GM21717 (cell line): ENCODE measurements around the gene BLM.

Source experiments
- ATAC-seq: cut with Tn5 transposase; IDR thresholded peaks from one replicate; pipeline ENCODE4 v1.9.1; 2021; ENCODE audit warnings: mild to moderate bottlenecking, moderate library complexity; ENCODE audit not compliant: unreplicated experiment

Gene BLM

GRCh38 chr15:90691369-90691768 lies 25.8 kb upstream of the BLM start:
- ATAC-seq: no peak

- ATAC-seq: peak; percentile 47
These were observed 25.0 kb upstream of the BLM start for GRCh38 chr15:90691982-90692773.

GRCh38 chr15:90694987-90695386 lies 22.2 kb upstream of the BLM start:
- no peak for ATAC-seq

GRCh38 chr15:90697175-90697574 lies 20.0 kb upstream of the BLM start:
- ATAC-seq: no peak

- ATAC-seq: no peak
These were observed 18.5 kb upstream of the BLM start for GRCh38 chr15:90698629-90699028.

- no peak for ATAC-seq
These were observed 16.1 kb upstream of the BLM start for GRCh38 chr15:90701048-90701447.

GRCh38 chr15:90701880-90702630 lies 15.1 kb upstream of the BLM start:
- no peak for ATAC-seq

GRCh38 chr15:90703455-90703854 lies 13.7 kb upstream of the BLM start:
- no peak for ATAC-seq

- ATAC-seq: no peak
These were observed 11.9 kb upstream of the BLM start for GRCh38 chr15:90705212-90705611.

GRCh38 chr15:90706394-90707327 lies 10.5 kb upstream of the BLM start:
- ATAC-seq: no peak

GRCh38 chr15:90707489-90707888 lies 9.7 kb upstream of the BLM start:
- no peak for ATAC-seq

GRCh38 chr15:90708516-90708915 lies 8.6 kb upstream of the BLM start:
- ATAC-seq: no peak

- no peak for ATAC-seq
These were observed 7.9 kb upstream of the BLM start for GRCh38 chr15:90709278-90709677.

GRCh38 chr15:90710436-90711027 lies 6.6 kb upstream of the BLM start:
- ATAC-seq: no peak

GRCh38 chr15:90711418-90711824 lies 5.7 kb upstream of the BLM start:
- no peak for ATAC-seq

GRCh38 chr15:90711842-90712241 lies 5.3 kb upstream of the BLM start:
- ATAC-seq: no peak

- ATAC-seq: no peak
These were observed 4.1 kb upstream of the BLM start for GRCh38 chr15:90713081-90713480.

GRCh38 chr15:90716317-90716975 lies 700 bp upstream of the BLM start:
- no peak for ATAC-seq

- no peak for ATAC-seq
These were observed 1.1 kb downstream of the BLM start for GRCh38 chr15:90718232-90718631.

- no peak for ATAC-seq
These were observed 3.0 kb downstream of the BLM start for GRCh38 chr15:90720131-90720530.
